AG09309 (cell line): ENCODE results near the gene TMPRSS12.
"Not testable (repeated sequence)": the region's sequence is repeated elsewhere in the genome, so short reads cannot be mapped to it uniquely, and the experiment has no call there.

Experiments
- DNase-seq: peaks from one replicate; pipeline ENCODE4 v3.0.0-alpha.2; 2010; ENCODE audit warnings: low read depth
- H3K4me3 ChIP-seq: 2 replicates; pipeline ENCODE4 v1.5.1; 2011; ENCODE audit warnings: mild to moderate bottlenecking, low read depth, low read length, moderate library complexity; ENCODE audit not compliant: control insufficient read depth
- TF ChIP-seq, protein P1 (sequence below): IDR thresholded peaks from 2 replicates; pipeline ENCODE4 v1.5.1; 2011; ENCODE audit warnings: mild to moderate bottlenecking, low read depth, low read length, inconsistent platforms; ENCODE audit not compliant: insufficient read depth, control insufficient read depth; ENCODE audit errors: missing control alignments

Gene TMPRSS12

DNA sequence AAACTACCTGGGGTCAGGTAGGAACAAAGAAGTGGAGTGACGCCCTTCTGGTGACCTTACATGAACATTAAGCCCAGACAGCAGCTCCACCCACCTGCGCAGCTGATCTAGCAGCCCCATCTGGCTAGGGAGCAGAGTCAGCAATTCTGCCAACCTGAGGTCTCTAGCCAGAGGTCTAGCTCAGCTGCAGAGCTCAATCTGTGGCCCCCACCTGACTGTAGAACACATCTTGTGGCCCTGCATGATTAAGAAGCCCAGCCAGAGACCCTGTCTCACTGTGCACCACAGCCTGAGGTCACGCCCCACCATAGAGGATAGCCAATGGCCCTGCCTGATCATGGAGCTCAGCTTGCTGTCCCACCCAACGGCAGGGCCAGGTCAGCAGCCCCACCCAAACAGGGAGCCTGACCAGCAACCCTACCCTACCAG, 59.0 kb downstream of the TMPRSS12 start:
- TF ChIP-seq, protein P1, sequence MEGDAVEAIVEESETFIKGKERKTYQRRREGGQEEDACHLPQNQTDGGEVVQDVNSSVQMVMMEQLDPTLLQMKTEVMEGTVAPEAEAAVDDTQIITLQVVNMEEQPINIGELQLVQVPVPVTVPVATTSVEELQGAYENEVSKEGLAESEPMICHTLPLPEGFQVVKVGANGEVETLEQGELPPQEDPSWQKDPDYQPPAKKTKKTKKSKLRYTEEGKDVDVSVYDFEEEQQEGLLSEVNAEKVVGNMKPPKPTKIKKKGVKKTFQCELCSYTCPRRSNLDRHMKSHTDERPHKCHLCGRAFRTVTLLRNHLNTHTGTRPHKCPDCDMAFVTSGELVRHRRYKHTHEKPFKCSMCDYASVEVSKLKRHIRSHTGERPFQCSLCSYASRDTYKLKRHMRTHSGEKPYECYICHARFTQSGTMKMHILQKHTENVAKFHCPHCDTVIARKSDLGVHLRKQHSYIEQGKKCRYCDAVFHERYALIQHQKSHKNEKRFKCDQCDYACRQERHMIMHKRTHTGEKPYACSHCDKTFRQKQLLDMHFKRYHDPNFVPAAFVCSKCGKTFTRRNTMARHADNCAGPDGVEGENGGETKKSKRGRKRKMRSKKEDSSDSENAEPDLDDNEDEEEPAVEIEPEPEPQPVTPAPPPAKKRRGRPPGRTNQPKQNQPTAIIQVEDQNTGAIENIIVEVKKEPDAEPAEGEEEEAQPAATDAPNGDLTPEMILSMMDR, result no peak
- H3K4me3 ChIP-seq, result no peak overlapping the region
- no peak for DNase-seq

DNA sequence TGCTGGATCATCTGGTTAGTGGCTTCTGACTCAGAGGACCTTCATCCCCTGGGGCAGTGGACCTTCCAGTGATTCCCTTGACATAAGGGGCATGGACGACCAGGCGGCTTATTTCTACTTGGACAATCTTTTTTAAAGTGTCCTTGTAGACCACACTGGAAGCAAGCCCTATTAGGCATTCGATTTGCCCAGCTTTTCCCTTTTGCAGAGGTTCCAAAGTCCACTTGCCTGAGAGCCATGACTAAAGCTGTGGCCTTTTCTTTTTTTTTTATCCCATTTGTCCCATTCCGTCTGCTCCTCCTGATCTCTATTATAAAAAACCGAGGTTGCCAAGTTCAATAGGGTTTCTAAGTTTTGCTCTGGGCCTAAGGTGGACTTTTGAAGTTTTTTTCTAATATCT, 65.8 kb downstream of the TMPRSS12 start:
- DNase-seq, result not testable (repeated sequence)

DNA sequence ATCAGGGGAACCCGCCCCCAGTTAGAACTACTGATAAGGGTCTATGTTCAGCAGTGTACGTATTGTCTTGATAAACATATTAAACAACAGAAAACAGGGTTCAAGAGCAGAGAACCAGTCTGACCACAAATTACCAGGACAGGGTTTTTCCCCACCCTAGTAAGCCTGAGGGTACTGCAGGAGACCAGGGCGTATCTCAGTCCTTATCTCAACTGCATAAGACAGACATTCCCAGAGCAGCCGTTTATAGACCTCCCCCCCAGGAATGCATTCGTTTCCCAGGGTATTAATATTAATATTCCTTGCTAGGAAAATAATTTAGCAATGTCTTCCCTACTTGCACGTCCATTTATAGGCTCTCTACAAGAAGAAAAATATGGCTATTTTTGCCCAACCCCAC, 69.6 kb downstream of the TMPRSS12 start:
- H3K4me3 ChIP-seq, DNase-seq: not testable (repeated sequence)

More for the DNA sequence above, 65.8 kb downstream of the TMPRSS12 start:
- H3K4me3 ChIP-seq, result not testable (repeated sequence)

DNA sequence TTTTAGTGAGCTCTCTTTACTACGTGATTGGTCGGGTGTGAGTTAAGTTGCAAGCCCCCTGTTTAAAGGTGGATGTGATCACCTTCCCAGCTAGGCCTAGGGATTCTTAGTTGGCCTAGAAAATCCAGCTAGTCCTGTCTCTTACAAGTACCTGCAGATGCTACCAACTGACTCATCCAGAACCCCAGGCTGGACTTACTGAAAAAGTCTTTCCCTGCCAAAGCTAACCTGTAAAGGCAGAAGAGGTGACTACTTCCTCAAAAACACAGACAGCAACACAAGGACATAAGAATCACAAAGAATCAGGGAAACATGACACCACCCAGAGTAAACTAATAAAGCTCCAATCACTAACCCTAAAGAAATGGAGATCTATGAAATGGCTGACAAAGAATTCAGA, 70.5 kb downstream of the TMPRSS12 start:
- DNase-seq, result no peak
- TF ChIP-seq, protein P1, result no peak
- H3K4me3 ChIP-seq, result no peak overlapping the region

DNA sequence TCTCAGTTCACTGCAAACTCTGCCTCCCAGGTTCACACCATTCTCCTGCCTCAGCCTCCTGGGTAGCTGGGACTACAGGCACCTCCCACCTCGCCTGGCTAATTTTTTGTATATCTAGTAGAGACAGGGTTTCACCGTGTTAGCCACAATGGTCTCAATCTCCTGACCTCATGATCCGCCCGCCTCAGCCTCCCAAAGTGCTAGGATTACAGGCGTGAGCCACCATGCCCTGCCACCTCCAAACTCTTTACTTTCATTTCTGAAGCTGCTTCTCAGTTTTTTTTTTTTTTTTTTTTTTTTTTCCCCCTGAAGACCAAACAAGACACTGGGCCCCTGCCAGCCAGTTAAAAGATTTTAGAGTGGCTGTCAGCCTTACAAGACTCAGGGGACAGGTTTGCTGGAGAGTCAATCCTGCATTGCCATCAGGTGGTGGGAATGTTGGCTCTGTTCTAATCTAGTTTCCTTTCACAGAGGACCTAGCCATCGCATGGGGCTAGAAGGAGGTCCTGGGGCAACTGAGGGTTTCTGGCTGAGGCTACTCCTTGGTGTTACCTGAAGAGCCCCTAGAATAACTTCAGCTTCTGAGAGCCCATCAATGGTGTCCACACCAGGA, 72.3 kb downstream of the TMPRSS12 start:
- no peak overlapping the region for H3K4me3 ChIP-seq
- no peak for DNase-seq
- TF ChIP-seq, protein P1, result no peak

DNA sequence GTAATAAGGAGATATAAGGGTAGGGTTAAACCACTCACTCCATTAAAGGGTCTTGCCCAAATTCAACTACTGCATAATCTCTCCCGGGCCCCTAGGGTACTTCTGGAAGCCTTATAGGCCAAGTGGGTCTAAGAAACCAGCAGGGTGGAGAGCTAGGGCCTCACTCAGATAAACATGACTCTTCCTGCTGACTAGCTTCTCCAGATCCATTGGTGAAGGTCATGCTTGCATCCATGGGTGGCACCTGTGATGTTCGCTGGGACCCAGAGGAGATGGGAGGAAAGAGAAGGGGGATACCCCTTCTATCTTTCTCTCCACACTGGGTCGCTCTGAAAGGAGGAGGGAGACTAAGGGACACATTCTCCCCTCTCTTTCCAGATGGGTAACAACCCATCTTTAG, 73.6 kb downstream of the TMPRSS12 start:
- no peak for DNase-seq
- TF ChIP-seq, protein P1, result no peak
- no peak overlapping the region for H3K4me3 ChIP-seq

DNA sequence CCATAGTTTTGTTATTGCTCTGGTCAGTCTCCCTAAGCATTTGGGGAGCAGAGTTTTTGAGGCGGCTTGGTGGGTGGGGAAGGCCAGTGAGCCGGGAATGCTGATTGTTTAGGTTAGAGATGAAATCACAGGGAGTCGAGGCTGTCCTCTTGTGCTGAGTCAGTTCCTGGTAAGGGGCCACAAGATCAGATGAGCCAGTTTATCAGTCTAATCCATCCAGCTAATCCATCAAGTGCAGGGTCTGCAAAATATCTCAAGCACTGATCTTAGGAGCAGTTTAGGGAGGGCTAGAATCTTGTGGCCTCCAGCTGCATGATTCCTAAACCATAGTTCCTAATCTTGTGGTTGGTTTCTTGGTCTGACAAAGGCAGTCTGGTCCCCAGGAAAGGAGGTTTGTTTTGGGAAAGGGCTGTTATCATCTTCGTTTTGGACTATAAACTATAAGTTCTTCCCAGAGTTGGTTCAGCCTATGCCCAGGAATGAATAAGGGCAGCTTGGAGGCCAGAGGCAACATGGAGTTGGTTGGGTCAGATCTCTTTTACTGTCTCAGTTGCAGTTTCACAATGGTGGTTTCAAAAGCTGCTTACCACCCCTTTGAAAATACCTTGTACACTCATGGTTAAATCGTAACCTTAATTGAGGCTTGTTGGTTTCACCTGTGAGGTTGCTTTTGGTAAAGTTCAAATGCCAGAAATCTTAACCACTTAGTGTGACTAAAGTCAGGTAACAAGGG, 76.0 kb downstream of the TMPRSS12 start:
- no peak for DNase-seq
- TF ChIP-seq, protein P1, result no peak
- H3K4me3 ChIP-seq, result no peak overlapping the region
